ENCODE measurements around the gene RPL7A. TPM values are rescaled to one million over a fixed set of nuclear protein-coding genes. Genes with fewer than 3 reads are reported as not detected.

The RPL7A gene
- total RNA-seq, result 2,146 and 2,339 TPM in 2 replicates

DNA sequence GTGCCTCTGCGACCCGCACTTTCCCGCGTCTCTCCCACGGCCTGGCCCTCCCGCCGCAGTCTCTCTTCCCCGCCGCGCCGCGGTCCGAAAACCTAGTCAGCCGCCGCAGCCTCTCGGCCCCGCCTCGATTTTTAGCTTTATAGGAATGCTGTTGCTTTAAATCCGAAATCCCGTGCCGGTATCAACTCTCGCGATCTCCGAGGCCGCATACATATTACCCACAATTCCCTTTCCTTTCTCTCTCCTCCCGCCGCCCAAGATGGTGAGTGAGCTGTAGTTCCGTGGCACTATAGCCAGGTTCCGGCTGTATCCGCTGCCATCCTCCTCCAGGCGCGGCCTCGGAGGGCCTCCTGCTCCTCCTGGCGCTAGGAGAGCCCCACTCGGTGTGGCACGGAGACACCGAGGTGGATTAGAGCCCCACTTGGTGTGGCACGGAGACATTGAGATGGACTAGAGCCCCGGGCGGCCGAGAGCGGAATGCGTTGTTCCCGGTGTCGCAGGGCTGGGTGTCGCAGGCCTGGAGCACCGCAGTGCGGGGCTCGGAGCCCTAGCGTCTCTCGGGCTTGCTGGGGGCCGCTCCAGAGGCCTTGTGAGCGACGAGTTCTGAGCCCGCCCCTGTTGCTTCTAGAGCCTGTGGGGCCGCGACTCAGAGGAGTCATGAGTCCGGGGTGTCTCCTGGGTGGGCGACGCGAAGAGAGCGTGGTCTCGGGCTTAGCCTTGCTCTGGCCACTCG lies at the start of gene RPL7A, which contains the start of gene MED22:
TSS of gene RPL7A (plus strand) at position 234 of the 733 bp plus-strand sequence. CDS start at position 260, 26 bp downstream.
TSS of gene MED22 (minus strand) at position 147 of the 733 bp plus-strand sequence. CDS start 1,469 bp downstream, outside the sequence.

GRCh38 chr9:133335924-133336811 lies 11.8 kb upstream of the RPL7A start, which contains the start of gene SURF6:
Gene SURF6, minus strand, starts transcription at chr9:133336188. Its CDS starts 56 bp downstream, at chr9:133336132.

DNA sequence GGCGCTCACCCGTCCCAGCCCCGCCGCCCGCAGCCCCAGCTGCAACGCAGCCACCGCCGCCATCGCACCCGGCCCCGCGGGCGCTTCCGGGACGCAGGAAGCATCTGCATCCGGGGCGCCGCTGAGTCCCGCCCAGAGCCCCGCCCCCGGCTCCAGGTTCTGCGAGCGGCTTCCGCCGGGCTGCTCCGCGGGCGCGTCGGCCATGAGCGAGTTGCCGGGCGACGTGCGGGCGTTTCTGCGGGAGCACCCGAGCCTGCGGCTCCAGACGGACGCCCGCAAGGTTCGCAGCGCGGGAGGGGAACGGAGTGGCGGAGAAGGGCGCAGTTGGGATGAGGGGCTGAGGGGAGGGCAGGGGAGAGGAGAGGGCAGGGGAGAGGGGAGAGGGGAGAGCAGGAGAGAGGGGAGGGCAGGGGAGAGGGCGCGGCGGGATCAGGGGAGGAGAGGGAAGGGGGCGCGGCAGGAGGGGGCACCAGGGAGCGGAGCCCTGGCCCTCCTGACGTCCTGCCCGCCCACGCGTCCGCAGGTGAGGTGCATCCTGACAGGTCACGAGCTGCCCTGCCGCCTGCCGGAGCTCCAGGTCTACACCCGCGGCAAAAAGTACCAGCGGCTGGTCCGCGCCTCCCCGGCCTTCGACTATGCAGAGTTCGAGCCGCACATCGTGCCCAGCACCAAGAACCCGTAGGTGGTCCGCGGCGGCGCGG lies 8.5 kb downstream of the RPL7A start, which contains the start of the genes SURF1 and SURF2:
TSS of gene SURF1 (minus strand) at position 97 of the 701 bp plus-strand sequence. CDS start at position 63, 34 bp downstream.
TSS of gene SURF2 (plus strand) at position 160 of the 701 bp plus-strand sequence. CDS start at position 203, 43 bp downstream.

GRCh38 chr9:133375724-133376654 lies 28.0 kb downstream of the RPL7A start, which contains the start of the genes STKLD1 and SURF4:
Gene STKLD1, plus strand, starts transcription at chr9:133376366. Its CDS starts 108 bp downstream, at chr9:133376474.
Gene SURF4, minus strand, starts transcription at chr9:133376060. Its CDS starts 91 bp downstream, at chr9:133375969.

Other genes with a start within 250 kb of the RPL7A start
- 13.4 and 19.8 TPM in 2 replicates for gene RALGDS, start 227.0 kb upstream of the RPL7A start, total RNA-seq
- gene GBGT1, start 184.3 kb upstream of the RPL7A start, total RNA-seq, result 3.5 and 3.8 TPM in 2 replicates
- gene OBP2B, start 139.0 kb upstream of the RPL7A start, total RNA-seq, result not detected in 2 replicates
- gene ABO, start 73.0 kb upstream of the RPL7A start, total RNA-seq, result not detected in 2 replicates
- gene SURF6, start 12.0 kb upstream of the RPL7A start, total RNA-seq, result 7.5 and 12.2 TPM in 2 replicates
- 14.5 and 14.8 TPM in 2 replicates for gene MED22, start 87 bp upstream of the RPL7A start, total RNA-seq
- 22.7 and 36.2 TPM in 2 replicates for gene SURF1, start 8.3 kb downstream of the RPL7A start, total RNA-seq
- gene SURF2, start 8.3 kb downstream of the RPL7A start, total RNA-seq, result 13.9 and 21.3 TPM in 2 replicates
- gene SURF4, start 27.8 kb downstream of the RPL7A start, total RNA-seq, result 382 and 497 TPM in 2 replicates
- 0.44 and 0.79 TPM in 2 replicates for gene STKLD1, start 28.1 kb downstream of the RPL7A start, total RNA-seq
- gene REXO4, start 69.8 kb downstream of the RPL7A start, total RNA-seq, result 11.9 and 16.8 TPM in 2 replicates
- gene ADAMTS13, start 74.1 kb downstream of the RPL7A start, total RNA-seq, result 1.8 and 2.0 TPM in 2 replicates
- 7.1 and 10.6 TPM in 2 replicates for gene CACFD1, start 111.8 kb downstream of the RPL7A start, total RNA-seq
- 12.1 and 14.3 TPM in 2 replicates for gene SLC2A6, start 130.9 kb downstream of the RPL7A start, total RNA-seq
- not detected in 2 replicates for gene MYMK, start 176.7 kb downstream of the RPL7A start, total RNA-seq
- 0.06 and 0.79 TPM in 2 replicates for gene ADAMTSL2, start 186.5 kb downstream of the RPL7A start, total RNA-seq

All from aortic smooth muscle cell (primary cell).